Measurements from ENCODE around the gene EME2. TPM values are rescaled to one million over a fixed set of nuclear protein-coding genes. Genes with fewer than 3 reads are reported as not detected.

EME2 gene
- total and polyA plus RNA-seq, 10 donors: 5.1 to 41.3 (median 27.4) TPM

GRCh38 chr16:1778200-1779179, 5.9 kb downstream of the EME2 start:
- H3K36me3 ChIP-seq: peaks cover 0 to 65% (median 36%) of the 10 kb centered on the region in 6 donors
- 82 to 92% (median 88%) methylated on average over 21 to 34 of the region's 34 CpGs for WGBS, 5 donors
- no peaks in the 10 kb centered on the region for H3K27me3 ChIP-seq (replicated peaks in 1 of 7)
- peak; percentile 76 for DNase-seq
- H3K9me3 ChIP-seq: no peaks in the 10 kb centered on the region
- peaks cover 29 to 88% (median 44%) of the 10 kb centered on the region in 6 donors for H3K4me1 ChIP-seq
- H3K27ac ChIP-seq: no peak overlapping the region
- TF ChIP-seq POLR2AphosphoS5 (IDR thresholded peaks at IDR 0.05) (peak; percentile 5 to 53 (median 28)), POLR2A (IDR thresholded peaks at IDR 0.05) (no peak)
- TF ChIP-seq, protein P1, sequence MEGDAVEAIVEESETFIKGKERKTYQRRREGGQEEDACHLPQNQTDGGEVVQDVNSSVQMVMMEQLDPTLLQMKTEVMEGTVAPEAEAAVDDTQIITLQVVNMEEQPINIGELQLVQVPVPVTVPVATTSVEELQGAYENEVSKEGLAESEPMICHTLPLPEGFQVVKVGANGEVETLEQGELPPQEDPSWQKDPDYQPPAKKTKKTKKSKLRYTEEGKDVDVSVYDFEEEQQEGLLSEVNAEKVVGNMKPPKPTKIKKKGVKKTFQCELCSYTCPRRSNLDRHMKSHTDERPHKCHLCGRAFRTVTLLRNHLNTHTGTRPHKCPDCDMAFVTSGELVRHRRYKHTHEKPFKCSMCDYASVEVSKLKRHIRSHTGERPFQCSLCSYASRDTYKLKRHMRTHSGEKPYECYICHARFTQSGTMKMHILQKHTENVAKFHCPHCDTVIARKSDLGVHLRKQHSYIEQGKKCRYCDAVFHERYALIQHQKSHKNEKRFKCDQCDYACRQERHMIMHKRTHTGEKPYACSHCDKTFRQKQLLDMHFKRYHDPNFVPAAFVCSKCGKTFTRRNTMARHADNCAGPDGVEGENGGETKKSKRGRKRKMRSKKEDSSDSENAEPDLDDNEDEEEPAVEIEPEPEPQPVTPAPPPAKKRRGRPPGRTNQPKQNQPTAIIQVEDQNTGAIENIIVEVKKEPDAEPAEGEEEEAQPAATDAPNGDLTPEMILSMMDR (IDR thresholded peaks at IDR 0.05 in 8 of 11, conservative IDR thresholded peaks at IDR 0.05 in 3 of 11): no peak
- no peak overlapping the region for H3K4me3 ChIP-seq
- intact Hi-C loops (cut with DNase I; ENCODE audit: low total_unique reads): no loop called here

GRCh38 chr16:1779234-1779701, 6.7 kb downstream of the EME2 start:
- peak; percentile 71 for DNase-seq

GRCh38 chr16:1779741-1780676, 7.4 kb downstream of the EME2 start:
- DNase-seq: peak; percentile 79
- H3K9me3 ChIP-seq: no peaks in the 10 kb centered on the region
- no peaks in the 10 kb centered on the region for H3K27me3 ChIP-seq (replicated peaks in 1 of 7)
- TF ChIP-seq POLR2A (IDR thresholded peaks at IDR 0.05) (no peak), POLR2AphosphoS5 (IDR thresholded peaks at IDR 0.05) (peak; percentile 38 to 73 (median 66))
- H3K27ac ChIP-seq: peak overlapping the region in 1 of 8 donors; percentile 33
- H3K4me3 ChIP-seq: no peak overlapping the region
- WGBS, 5 donors: 81 to 91% (median 86%) methylated on average over 2 to 27 of the region's 27 CpGs
- H3K4me1 ChIP-seq: peaks cover 23 to 88% (median 44%) of the 10 kb centered on the region in 6 donors
- intact Hi-C loops (cut with DNase I; ENCODE audit: low total_unique reads): no loop called here
- H3K36me3 ChIP-seq: peaks cover 0 to 66% (median 37%) of the 10 kb centered on the region in 6 donors

More at GRCh38 chr16:1779234-1779701, 6.7 kb downstream of the EME2 start:
- Histone ChIP-seq H3K4me1 (peaks cover 29 to 88% (median 45%) of the 10 kb centered on the region in 6 donors), H3K27me3 (replicated peaks in 1 of 7) (no peaks in the 10 kb centered on the region), H3K27ac (no peak overlapping the region), H3K9me3 (no peaks in the 10 kb centered on the region), H3K36me3 (peaks cover 0 to 65% (median 36%) of the 10 kb centered on the region in 6 donors), H3K4me3 (no peak overlapping the region)
- 85 to 92% (median 88%) methylated on average over 5 to 8 of the region's 8 CpGs for WGBS, 5 donors
- intact Hi-C loops (cut with DNase I; ENCODE audit: low total_unique reads): no loop called here
- TF ChIP-seq POLR2AphosphoS5 (IDR thresholded peaks at IDR 0.05): peak in 1 of 3 donors; percentile 0
- TF ChIP-seq POLR2A (IDR thresholded peaks at IDR 0.05): no peak
- TF ChIP-seq, protein P1 (IDR thresholded peaks at IDR 0.05 in 8 of 11, conservative IDR thresholded peaks at IDR 0.05 in 3 of 11): no peak

DNA sequence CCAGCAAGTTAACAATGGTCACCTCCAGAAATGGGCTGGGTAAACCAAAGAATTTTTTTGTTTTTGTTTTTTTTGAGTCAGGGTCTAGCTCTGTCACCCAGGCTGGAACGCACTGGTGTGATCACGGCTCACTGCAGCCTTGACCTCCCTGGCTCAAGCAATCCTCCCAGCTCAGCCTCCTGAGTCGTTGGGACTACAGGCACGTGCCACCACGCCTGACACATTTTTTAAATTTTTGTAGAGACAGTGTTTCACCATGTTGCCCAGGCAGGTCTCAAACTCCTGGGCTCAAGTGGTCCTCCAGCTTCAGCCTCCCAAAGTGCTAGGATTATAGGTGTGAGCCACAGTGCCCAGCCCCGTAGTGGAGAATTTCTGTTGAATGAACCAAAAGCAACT, 8.1 kb downstream of the EME2 start:
- Histone ChIP-seq H3K27me3 (replicated peaks in 1 of 7) (no peaks in the 10 kb centered on the region), H3K27ac (no peak overlapping the region), H3K9me3 (no peaks in the 10 kb centered on the region), H3K36me3 (peaks cover 0 to 66% (median 35%) of the 10 kb centered on the region in 6 donors), H3K4me1 (peaks cover 22 to 88% (median 45%) of the 10 kb centered on the region in 6 donors), H3K4me3 (peak overlapping the region in 2 of 8 donors; percentile 86 to 100)
- TF ChIP-seq, protein P1 (IDR thresholded peaks at IDR 0.05 in 8 of 11, conservative IDR thresholded peaks at IDR 0.05 in 3 of 11): no peak
- 73 to 96% (median 83%) methylated on average over 6 of the region's 6 CpGs for WGBS, 5 donors
- no peak for DNase-seq
- intact Hi-C loops (cut with DNase I; ENCODE audit: low total_unique reads): no loop called here

All from spleen (tissue), 11 donors.